C4-2B (cell line): ENCODE results near the gene CSPG4.

Experiments used
- CTCF ChIP-seq: fragments of 450-650 bp; conservative IDR thresholded peaks from 2 replicates; pipeline ENCODE4 v1.5.1; 2017; ENCODE audit warnings: mild to moderate bottlenecking
- ZFX ChIP-seq: fragments of 450-650 bp; IDR thresholded peaks from 2 replicates; pipeline ENCODE4 v1.6.1; 2017

- TF ChIP-seq CTCF (no peak), ZFX (no peak)
These were observed 62.8 kb downstream of the CSPG4 start for GRCh38 chr15:75649848-75650247.
